Lower leg skin (tissue), 3 donors: ENCODE measurements around the gene LILRA6.

Source experiments
- POLR2A ChIP-seq, 2 donors: fragments of 450-650 bp; IDR thresholded peaks; one replicate each; pipeline ENCODE4 v1.6.1; 2016 to 2017; ENCODE audit warnings: antibody characterized with exemption in 2 of 2, mild to moderate bottlenecking in 1 of 2, moderate library complexity in 1 of 2
- TF ChIP-seq, protein P1 (sequence below), 3 donors: fragments of 450-650 bp; IDR thresholded peaks; one replicate each; pipeline ENCODE4 v1.5.1; 2016; ENCODE audit warnings: antibody characterized with exemption in 3 of 3, mild to moderate bottlenecking in 3 of 3, moderate library complexity in 2 of 3

- TF ChIP-seq, protein P1, sequence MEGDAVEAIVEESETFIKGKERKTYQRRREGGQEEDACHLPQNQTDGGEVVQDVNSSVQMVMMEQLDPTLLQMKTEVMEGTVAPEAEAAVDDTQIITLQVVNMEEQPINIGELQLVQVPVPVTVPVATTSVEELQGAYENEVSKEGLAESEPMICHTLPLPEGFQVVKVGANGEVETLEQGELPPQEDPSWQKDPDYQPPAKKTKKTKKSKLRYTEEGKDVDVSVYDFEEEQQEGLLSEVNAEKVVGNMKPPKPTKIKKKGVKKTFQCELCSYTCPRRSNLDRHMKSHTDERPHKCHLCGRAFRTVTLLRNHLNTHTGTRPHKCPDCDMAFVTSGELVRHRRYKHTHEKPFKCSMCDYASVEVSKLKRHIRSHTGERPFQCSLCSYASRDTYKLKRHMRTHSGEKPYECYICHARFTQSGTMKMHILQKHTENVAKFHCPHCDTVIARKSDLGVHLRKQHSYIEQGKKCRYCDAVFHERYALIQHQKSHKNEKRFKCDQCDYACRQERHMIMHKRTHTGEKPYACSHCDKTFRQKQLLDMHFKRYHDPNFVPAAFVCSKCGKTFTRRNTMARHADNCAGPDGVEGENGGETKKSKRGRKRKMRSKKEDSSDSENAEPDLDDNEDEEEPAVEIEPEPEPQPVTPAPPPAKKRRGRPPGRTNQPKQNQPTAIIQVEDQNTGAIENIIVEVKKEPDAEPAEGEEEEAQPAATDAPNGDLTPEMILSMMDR (IDR thresholded peaks at IDR 0.05), result no peak
- TF ChIP-seq POLR2A (IDR thresholded peaks at IDR 0.05), result no peak
These were observed 55.6 kb downstream of the LILRA6 start for GRCh38 chr19:54186934-54187381.
